Coronary artery (tissue), 2 donors: ENCODE measurements around the gene HOMEZ.

Experiments
- DNase-seq: peaks from one replicate; pipeline ENCODE4 v3.0.0-alpha.2; 2017; ENCODE audit warnings: low spot score
- H3K27ac ChIP-seq, 2 donors: fragments of 200-600 bp; sonication (generic); one replicate each; pipeline ENCODE4 v1.5.1; 2016 to 2019
- H3K4me3 ChIP-seq: fragments of 200-600 bp; sonication (generic); 2 replicates; pipeline ENCODE4 v1.5.1; 2016; ENCODE audit warnings: mild to moderate bottlenecking, moderate library complexity
- TF ChIP-seq, protein P1 (sequence below): fragments of 200-600 bp; sonication (generic); IDR thresholded peaks from one replicate; pipeline ENCODE4 v1.5.1; 2019; ENCODE audit warnings: antibody characterized with exemption

The HOMEZ gene

DNA sequence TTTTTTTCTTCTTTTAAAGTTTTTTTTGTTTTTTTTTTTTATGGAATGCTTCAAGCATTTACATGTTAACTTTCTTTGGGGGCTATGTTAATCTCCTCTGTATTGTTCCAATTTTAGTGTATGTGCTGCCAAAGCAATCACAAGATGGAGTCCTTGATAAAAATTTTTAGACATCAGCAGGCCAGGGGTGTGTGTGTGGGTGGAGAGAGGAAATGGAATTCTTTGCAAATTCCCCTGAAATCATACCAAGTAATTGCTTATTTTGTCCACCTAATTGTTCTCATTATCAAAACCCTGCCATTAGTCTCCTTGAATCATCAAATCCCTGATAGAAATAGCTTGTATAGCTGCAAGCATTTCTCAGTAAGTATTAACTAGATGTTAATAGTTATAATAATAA, 26.5 kb downstream of the HOMEZ start:
- no peak overlapping the region for H3K27ac ChIP-seq
- H3K4me3 ChIP-seq: no peak overlapping the region
- TF ChIP-seq, protein P1, sequence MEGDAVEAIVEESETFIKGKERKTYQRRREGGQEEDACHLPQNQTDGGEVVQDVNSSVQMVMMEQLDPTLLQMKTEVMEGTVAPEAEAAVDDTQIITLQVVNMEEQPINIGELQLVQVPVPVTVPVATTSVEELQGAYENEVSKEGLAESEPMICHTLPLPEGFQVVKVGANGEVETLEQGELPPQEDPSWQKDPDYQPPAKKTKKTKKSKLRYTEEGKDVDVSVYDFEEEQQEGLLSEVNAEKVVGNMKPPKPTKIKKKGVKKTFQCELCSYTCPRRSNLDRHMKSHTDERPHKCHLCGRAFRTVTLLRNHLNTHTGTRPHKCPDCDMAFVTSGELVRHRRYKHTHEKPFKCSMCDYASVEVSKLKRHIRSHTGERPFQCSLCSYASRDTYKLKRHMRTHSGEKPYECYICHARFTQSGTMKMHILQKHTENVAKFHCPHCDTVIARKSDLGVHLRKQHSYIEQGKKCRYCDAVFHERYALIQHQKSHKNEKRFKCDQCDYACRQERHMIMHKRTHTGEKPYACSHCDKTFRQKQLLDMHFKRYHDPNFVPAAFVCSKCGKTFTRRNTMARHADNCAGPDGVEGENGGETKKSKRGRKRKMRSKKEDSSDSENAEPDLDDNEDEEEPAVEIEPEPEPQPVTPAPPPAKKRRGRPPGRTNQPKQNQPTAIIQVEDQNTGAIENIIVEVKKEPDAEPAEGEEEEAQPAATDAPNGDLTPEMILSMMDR: no peak
- no peak for DNase-seq

DNA sequence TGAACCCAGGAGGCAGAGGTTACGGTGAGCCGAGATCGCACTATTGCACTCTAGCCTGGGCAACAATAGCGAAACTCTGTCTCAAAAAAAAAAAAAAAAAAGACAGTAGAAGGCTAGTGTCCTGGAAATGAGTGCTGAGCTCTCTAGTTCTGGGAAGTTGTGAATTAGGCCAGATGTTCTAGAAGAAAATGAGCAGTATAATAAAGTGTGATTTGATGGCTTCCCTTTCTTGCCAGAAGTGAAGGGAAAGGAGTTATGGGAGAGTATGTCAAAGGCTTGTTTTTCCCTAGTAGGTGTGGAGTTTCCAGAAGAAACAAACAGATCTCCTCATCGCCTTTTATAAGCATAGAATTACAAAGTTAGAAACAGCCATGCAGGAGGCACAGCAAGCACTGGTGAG, 27.7 kb downstream of the HOMEZ start:
- Histone ChIP-seq H3K27ac (no peak overlapping the region), H3K4me3 (no peak overlapping the region)
- TF ChIP-seq, protein P1: no peak
- no peak for DNase-seq

DNA sequence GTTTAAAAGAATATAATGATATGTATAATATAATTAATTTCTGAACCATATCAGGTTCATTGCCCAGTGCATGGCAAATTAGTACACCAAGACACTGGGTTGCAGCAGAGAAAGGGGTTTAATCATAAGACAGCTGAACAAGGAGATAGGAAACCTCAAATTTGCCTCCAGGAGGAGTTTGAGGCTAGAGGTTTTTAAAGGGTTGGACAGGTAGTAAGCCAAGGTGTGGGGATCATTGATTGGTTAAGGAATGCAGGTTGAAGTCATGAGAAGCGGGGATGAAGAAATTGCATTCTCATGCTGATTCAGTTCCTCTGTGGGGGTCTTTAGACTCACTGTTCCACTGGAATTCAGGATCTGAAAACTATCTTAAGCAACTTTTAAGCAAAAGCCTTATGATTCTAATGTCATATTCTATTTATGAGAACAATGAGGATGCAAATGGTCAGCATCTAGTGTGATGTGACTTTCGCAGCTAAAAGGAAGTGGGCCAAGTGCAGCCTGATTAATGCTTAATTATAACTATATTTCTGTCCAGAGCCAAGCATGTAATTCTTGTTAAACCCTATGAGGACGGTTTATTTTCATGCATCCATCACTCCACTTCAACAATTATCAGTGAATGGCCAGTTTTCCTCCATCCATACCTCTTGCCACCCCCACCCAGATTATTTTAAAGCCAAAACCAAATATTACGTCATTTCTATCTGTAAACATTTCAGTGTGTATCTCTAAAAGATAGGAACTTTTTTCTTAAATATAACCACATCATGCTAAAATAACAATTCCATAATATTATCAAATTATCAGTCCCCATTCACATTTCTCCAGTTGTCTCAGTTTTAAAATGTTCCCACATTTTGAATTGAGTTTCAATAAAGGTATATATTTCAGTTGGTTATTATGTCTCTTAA, 33.3 kb downstream of the HOMEZ start:
- H3K27ac ChIP-seq: no peak overlapping the region
- no peak overlapping the region for H3K4me3 ChIP-seq
- DNase-seq: no peak
- TF ChIP-seq, protein P1: no peak

DNA sequence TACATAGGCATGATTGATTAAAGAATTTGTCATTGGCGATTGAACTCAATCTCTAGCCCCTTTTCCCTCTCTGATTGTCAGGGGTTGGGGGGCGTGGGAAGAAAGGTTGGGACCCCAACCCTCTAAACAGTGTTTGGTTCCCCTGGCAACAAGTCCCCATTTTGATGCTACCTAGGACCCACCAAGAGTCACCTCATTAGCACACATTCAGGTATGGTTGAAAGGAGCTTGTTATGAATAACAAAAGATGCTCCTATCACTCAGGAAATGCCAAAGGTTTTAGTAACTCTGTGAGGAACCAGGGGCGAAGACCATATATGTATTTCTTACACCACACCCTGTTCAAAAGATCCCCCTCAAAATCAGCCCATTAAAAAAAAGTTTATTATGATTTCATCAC, 33.9 kb downstream of the HOMEZ start:
- Histone ChIP-seq H3K4me3 (no peak overlapping the region), H3K27ac (no peak overlapping the region)
- TF ChIP-seq, protein P1: no peak
- DNase-seq: no peak

DNA sequence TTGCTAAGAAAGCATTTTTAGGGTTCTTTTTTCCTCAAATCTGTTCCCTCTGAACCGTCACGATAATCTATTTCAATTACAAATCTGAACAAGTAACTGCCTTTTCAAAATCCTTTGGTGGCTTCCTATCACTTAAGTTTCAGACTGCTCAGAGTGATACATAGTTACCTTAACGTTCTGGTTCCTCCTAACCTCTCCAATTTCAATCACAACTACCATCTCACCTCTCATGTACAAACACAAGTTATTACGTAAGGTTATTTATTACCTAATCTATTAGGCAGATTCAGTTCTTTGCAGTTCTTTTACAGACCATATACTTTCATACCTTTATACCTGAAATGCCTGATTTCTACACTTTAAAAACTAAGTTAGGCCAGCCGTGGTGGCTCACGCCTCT, 36.1 kb downstream of the HOMEZ start:
- TF ChIP-seq, protein P1: no peak
- no peak overlapping the region for H3K4me3 ChIP-seq
- no peak for DNase-seq

DNA sequence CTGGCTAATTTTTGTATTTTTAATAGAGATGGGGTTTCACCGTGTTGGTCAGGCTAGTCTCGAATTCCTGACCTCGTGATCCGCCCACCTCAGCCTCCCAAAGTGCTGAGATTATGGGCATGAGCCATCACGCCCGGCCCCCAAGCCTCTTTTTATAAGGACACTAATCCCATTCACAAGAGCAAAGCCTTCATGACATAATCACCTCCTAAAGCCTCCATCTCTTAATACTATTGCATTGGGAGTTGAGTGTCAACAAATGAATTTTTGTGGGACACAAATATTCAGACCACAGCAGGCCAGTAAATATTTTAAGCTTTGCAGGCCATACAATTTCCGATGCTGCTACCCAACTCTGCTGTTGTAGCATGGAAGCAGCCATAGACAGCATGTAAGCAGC, 37.3 kb downstream of the HOMEZ start:
- H3K4me3 ChIP-seq: no peak overlapping the region
- DNase-seq: no peak
- H3K27ac ChIP-seq: no peak overlapping the region
- TF ChIP-seq, protein P1: no peak

More for the DNA sequence above, 36.1 kb downstream of the HOMEZ start:
- H3K27ac ChIP-seq: no peak overlapping the region

DNA sequence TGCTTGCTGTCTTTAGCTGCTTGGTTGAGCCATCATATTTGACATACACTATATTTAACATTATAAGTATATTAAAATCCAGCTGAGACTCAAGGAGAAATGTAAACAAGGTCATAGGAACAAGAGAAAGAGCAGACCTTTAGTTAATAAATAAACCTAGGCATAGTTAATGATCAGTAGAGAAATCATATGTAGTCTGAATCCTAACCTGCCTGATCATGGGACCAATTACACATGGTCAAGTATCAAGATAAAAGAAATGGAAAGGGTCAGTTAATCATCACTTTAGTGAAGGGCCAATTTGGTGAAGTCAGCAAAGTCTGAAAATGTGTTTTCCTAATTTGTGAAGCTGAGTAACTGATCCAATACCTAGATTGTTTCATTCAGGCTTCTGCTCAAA, 40.6 kb downstream of the HOMEZ start:
- DNase-seq: no peak
- Histone ChIP-seq H3K4me3 (no peak overlapping the region), H3K27ac (no peak overlapping the region)
- TF ChIP-seq, protein P1: no peak
